Activated CD4-positive, alpha-beta T cell treated with anti-CD3 and anti-CD28 coated beads for 36 hours (primary cell): ENCODE data around the gene DRC1. TPM values are rescaled to one million over a fixed set of nuclear protein-coding genes. Genes with fewer than 3 reads are reported as not detected.
"Not testable (repeated sequence)": the region's sequence is repeated elsewhere in the genome, so short reads cannot be mapped to it uniquely, and the experiment has no call there.

ENCODE experiments used
- ATAC-seq: fragments of 200-7000 bp; cut with Tn5 transposase; one replicate; pipeline ENCODE4 v1.10.0; 2021; ENCODE audit warnings: mild to moderate bottlenecking, moderate library complexity
- CTCF ChIA-PET: fragments of 350-600 bp; sonication (Branson Sonifier 250); formaldehyde crosslinking; loops from one replicate; lab custom pipeline; 2021; ENCODE audit warnings: antibody characterized with exemption; lab: Charles Lee
- POLR2A ChIA-PET: fragments of 350-600 bp; sonication (Branson Sonifier 250); formaldehyde crosslinking; loops from one replicate; lab custom pipeline; 2021; ENCODE audit warnings: antibody characterized with exemption, inconsistent platforms; lab: Charles Lee
- DNase-seq: peaks from one replicate; pipeline ENCODE4 v3.0.0-alpha.2; 2020
- H3K27ac Mint-ChIP-seq: one replicate; pipeline ENCODE4 v1.8.0; 2021; ENCODE audit warnings: mixed read lengths
- H3K27me3 Mint-ChIP-seq: one replicate; pipeline ENCODE4 v1.8.0; 2021; ENCODE audit warnings: mixed read lengths
- H3K36me3 Mint-ChIP-seq: one replicate; pipeline ENCODE4 v1.8.0; 2021; ENCODE audit warnings: low read depth, mixed read lengths
- H3K4me1 Mint-ChIP-seq: one replicate; pipeline ENCODE4 v1.8.0; 2021; ENCODE audit warnings: mixed read lengths
- H3K4me3 Mint-ChIP-seq: one replicate; pipeline ENCODE4 v1.8.0; 2021; ENCODE audit warnings: mild to moderate bottlenecking, moderate library complexity, mixed read lengths
- H3K9me3 Mint-ChIP-seq: one replicate; pipeline ENCODE4 v1.8.0; 2021; ENCODE audit warnings: low read depth, mixed read lengths
- intact Hi-C, 2 experiments: fragments of 100-400 bp; cut with DNase I in 1 of 2; cut with micrococcal nuclease in 1 of 2; formaldehyde crosslinking; loops; one replicate each; pipeline versions ENCODE4 v1.14.2 to v1.15.1; 2022 to 2024; cut with DNase I, micrococcal nuclease
- total RNA-seq, 2 experiments: library from RNA; stranded (reverse); gene quantifications; one replicate each; pipeline ENCODE4 v1.2.3, GENCODE V29; 2021

DRC1 gene
- total RNA-seq = not detected

DNA sequence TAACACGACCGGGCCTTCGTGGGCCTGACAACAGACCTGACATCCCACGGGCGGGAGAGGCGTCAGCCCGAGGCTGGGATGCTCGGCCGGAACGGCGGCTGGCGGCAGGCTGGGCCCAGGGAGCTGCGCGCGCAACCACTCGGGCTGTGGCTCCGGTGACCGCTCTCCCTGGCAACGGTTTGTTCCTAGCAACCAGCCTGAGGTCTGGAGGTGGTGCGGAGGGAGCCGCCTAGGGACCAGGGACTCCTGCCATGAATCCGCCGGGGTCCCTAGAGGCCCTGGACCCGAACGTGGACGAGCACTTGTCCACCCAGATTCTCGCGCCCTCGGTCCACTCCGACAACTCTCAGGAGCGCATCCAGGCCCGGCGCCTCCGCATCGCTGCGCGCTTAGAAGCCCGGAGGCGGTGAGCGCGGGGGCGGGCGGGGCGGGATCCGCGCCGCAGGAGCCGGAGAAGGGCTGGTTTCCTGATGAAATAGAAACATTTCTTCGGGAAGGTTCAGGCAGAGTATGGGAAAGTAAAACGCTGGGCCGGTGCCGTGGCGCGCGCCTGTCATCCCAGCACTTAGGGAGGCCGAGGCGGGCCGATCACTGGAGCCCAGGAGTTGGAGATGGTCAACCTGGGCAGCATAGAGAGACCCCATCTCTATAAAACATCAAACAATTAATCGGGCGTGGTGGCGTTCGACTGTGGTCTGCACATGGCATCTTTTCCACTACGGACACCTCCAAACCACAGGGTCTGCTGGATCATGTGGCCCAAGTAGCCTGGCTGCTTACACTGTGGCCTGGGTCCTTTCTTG, at the start of gene DRC1:
Gene DRC1, plus strand, starts transcription at position 182 of the 803 bp plus-strand sequence. Its CDS starts 70 bp downstream, at position 252.
- ATAC-seq (peak; percentile 62), DNase-seq (peak; percentile 64)
- CTCF ChIA-PET = interaction anchor here (1.1 kb wide), 1 partner anchor 17 kb away, joined by 3 read pairs; no protein-coding TSS in a partner anchor
- POLR2A ChIA-PET = no interaction called here
- Mint-ChIP-seq H3K4me1 (peaks cover 8% of the 10 kb centered on the region), H3K36me3 (no peaks in the 10 kb centered on the region), H3K9me3 (no peaks in the 10 kb centered on the region), H3K4me3 (no peak within 1 kb of the TSS), H3K27me3 (peaks cover 13% of the 10 kb centered on the region), H3K27ac (no peak within 1 kb of the TSS)
- intact Hi-C loops = no loop called here

DNA sequence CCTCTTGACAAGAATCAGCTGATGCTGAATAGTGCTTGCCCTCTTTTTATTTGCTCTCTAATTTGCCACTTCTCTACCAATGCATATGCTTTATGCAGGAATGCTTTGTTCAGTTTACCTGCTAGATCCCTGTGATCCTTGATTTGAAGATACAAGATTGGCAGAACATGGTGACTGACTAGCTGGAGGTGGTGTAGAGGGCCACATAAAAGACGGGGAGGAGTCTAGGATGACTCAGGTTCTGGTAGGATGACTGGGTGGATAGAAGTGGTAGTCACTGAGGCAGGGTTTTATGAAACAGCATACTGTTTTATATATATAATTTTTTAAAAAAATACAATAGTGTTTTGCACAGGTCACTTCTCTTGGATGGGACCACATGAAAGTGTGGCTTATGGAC, 48.8 kb upstream of the DRC1 start:
- Mint-ChIP-seq H3K4me1 (peaks cover 69% of the 10 kb centered on the region), H3K27ac (no peak overlapping the region), H3K4me3 (no peak overlapping the region), H3K9me3 (no peaks in the 10 kb centered on the region), H3K27me3 (no peaks in the 10 kb centered on the region), H3K36me3 (peaks cover 35% of the 10 kb centered on the region)
- POLR2A ChIA-PET = interaction anchor here (0.7 kb wide), 1 partner anchor 308 kb away, joined by 4 read pairs; no protein-coding TSS in a partner anchor
- DNase-seq = peak; percentile 65
- CTCF ChIA-PET = interaction anchor here (0.6 kb wide), 1 partner anchor 1286 kb away, joined by 3 read pairs; no protein-coding TSS in a partner anchor
- intact Hi-C loops = no loop called here
- peak; percentile 98 for ATAC-seq

DNA sequence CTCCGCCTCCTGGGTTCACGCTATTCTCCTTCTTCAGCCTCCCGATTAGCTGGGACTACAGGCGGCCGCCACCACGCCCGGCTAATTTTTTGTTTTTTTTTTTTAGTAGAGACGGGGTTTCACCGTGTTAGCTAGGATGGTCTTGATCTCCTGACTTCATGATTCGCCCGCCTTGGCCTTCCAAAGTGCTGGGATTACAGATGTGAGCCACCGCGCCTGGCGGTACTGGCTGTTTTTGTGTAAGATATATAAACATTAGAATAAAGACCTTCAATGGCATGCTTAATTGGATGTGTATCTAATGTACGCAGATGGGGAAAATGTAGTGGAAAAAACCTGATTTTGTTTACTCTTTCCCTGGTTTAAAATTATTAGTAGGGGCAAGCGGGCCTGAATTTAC, 47.3 kb upstream of the DRC1 start:
- ChIA-PET POLR2A (interaction anchor here (4.2 kb wide), 1 partner anchor 9 kb away, joined by 19 read pairs; the partner anchor contains the start of genes ADGRF3 and SELENOI), CTCF (interaction anchor here (0.6 to 1.4 kb wide), 3 partner anchors 8 to 170 kb away, joined by 3 read pairs; partner anchors contain the start of gene ADGRF3)
- H3K9me3 Mint-ChIP-seq, H3K4me3 Mint-ChIP-seq, H3K27me3 Mint-ChIP-seq, H3K27ac Mint-ChIP-seq, DNase-seq, ATAC-seq, intact Hi-C loops: not testable (repeated sequence)
- peaks cover 26% of the 10 kb centered on the region for H3K36me3 Mint-ChIP-seq
- H3K4me1 Mint-ChIP-seq = peaks cover 67% of the 10 kb centered on the region

DNA sequence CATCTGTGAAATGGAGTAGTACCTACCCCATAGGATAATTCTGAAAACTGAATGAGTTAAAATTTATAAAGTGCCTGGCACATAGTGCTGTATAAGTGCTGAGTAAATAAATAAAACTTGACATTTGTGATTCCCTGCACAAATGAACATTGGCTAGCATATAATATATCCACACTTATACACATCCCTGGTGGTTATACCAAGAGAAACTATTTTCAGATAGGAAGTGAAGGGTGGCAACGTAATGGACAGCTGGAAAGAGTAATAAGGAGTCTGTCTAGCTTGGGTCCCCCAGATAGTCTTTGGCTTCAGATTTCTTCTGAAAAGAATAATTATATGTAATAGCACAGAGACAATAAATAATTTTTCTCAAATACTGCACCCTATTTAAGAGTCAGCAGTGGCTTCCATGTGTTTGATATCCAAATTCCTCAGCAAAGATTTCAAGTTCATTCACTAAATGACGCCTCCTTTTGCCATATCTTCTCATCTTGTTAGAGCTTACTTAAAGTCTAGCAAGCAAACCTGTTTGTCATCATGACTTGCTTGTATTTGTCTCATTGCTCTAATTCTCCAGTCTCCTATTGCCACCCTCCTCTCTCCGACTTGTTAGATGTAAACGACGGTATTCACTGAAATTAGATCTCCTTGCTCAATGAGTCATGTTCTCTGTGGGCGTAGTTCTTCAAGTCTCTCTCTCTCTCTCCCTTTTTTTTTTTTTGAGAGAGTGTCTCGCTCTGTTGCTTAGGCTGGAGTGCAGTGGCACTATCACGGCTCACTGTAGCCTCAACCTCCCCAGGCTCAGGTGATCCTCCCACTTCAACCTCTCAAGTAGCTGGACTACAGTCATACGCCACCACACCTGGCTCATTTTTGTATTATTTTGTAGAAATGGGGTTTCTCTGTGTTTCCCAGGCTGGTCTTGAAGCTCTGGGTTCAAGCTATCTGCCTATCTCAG, 46.4 kb upstream of the DRC1 start:
- intact Hi-C loops = loop anchor here in 1 of 2 experiments (5.0 kb wide), 1 partner anchor 42 kb away; no protein-coding TSS in a partner anchor
- peak; percentile 63 for ATAC-seq

DNA sequence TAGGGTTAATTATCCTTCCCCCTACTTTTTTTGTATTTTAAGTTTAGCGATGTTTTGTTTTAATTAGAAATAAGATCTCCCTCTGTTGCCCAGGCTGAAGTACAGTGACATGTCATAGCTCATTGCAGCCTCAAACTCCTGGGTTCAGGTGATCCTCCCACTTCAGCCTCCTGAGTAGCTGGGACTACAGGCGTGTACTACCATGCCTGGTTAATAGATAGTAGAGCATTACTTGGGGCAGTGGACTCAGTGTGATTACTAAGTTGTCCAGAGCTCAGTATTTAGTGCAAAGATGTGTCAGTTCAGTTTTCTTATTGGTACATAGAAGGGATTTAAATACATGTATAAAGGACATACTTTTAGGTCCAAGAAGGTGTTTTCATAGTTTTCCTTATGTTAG, 45.6 kb upstream of the DRC1 start:
- intact Hi-C loops = loop anchor here in 1 of 2 experiments (5.0 kb wide), 1 partner anchor 41 kb away; no protein-coding TSS in a partner anchor
- no peak overlapping the region for H3K4me3 Mint-ChIP-seq
- H3K9me3 Mint-ChIP-seq = no peaks in the 10 kb centered on the region
- no peak overlapping the region for H3K27ac Mint-ChIP-seq
- no peak for ATAC-seq
- peaks cover 68% of the 10 kb centered on the region for H3K4me1 Mint-ChIP-seq
- DNase-seq = no peak
- ChIA-PET POLR2A (interaction anchor here (4.2 kb wide), 1 partner anchor 10 kb away, joined by 19 read pairs; the partner anchor contains the start of genes ADGRF3 and SELENOI), CTCF (interaction anchor here (0.8 kb wide), 1 partner anchor 21 kb away, joined by 3 read pairs; no protein-coding TSS in a partner anchor)
- peaks cover 24% of the 10 kb centered on the region for H3K36me3 Mint-ChIP-seq
- H3K27me3 Mint-ChIP-seq = no peaks in the 10 kb centered on the region

More for the DNA sequence above, 46.4 kb upstream of the DRC1 start:
- Mint-ChIP-seq H3K4me1 (peaks cover 69% of the 10 kb centered on the region), H3K27me3 (no peaks in the 10 kb centered on the region), H3K27ac (peak overlapping the region; percentile 27), H3K36me3 (peaks cover 24% of the 10 kb centered on the region), H3K4me3 (no peak overlapping the region), H3K9me3 (no peaks in the 10 kb centered on the region)
- POLR2A ChIA-PET = interaction anchor here (4.2 kb wide), 1 partner anchor 9 kb away, joined by 19 read pairs; the partner anchor contains the start of genes ADGRF3 and SELENOI
- CTCF ChIA-PET = interaction anchor here (0.6 to 1.4 kb wide), 4 partner anchors 9 to 25 kb away, joined by 3 read pairs; partner anchors contain the start of gene ADGRF3
- peak; percentile 19 for DNase-seq

DNA sequence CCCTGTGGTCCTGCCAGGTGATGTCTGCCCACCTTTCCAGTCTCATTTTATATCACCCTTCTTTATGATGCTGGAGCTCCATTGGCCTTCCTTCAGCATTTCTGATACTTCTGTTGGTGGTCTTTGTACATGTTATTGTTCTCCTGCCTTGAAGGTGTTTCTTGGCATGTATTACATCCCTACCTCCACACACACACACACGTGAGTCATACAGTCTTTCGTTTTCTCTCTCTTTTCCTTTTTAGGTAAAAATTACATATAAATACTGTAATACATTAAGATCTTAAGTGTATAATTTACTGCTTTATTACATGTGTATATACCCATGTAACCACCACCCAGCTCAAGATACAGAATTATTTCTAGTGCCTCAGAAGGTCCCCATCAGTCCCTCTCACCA, 44.9 kb upstream of the DRC1 start:
- CTCF ChIA-PET = interaction anchor here (0.7 kb wide), 1 partner anchor 182 kb away, joined by 3 read pairs; no protein-coding TSS in a partner anchor
- peaks cover 62% of the 10 kb centered on the region for H3K4me1 Mint-ChIP-seq
- H3K36me3 Mint-ChIP-seq = peaks cover 19% of the 10 kb centered on the region
- H3K9me3 Mint-ChIP-seq = no peaks in the 10 kb centered on the region
- intact Hi-C loops = loop anchor here in 1 of 2 experiments (5.0 kb wide), 1 partner anchor 41 kb away; no protein-coding TSS in a partner anchor
- DNase-seq (no peak), ATAC-seq (no peak)
- no peaks in the 10 kb centered on the region for H3K27me3 Mint-ChIP-seq
- POLR2A ChIA-PET = interaction anchor here (4.2 kb wide), 1 partner anchor 11 kb away, joined by 19 read pairs; the partner anchor contains the start of genes ADGRF3 and SELENOI
- no peak overlapping the region for H3K4me3 Mint-ChIP-seq
- H3K27ac Mint-ChIP-seq = peak overlapping the region; percentile 51

DNA sequence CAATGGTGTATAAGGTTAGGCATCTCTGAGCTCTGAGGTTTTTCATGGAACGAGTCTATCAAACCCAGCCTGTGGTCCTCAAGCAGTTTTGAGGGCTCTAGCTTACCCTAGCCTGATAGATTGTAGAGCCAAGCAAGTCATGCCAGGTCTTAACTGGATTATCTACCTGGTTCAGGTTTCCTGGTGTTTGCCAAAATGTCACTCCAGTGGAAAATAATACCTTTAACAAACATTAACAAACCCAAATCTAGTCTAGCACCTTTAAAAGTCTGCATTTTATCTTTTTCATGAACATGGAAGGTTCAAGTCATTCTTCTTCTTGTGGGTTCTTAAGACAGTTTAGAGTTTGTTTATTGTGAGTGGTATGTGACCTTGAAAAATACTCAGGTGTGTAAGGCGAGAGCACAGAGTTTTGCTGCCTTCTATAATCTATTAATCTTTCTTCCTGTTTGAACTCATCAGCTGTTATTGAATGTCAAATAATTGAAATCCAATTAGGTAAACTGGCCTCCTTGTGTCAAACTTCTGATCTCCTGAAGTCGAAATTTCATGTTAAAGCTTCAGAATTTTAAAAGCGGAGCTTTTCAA, 41.7 kb upstream of the DRC1 start:
- Mint-ChIP-seq H3K36me3 (peaks cover 14% of the 10 kb centered on the region), H3K27me3 (no peaks in the 10 kb centered on the region), H3K9me3 (no peaks in the 10 kb centered on the region), H3K27ac (no peak overlapping the region), H3K4me1 (peaks cover 55% of the 10 kb centered on the region), H3K4me3 (no peak overlapping the region)
- DNase-seq = no peak
- intact Hi-C loops = loop anchor here in 1 of 2 experiments (5.0 kb wide), 1 partner anchor 37 kb away; no protein-coding TSS in a partner anchor
- CTCF ChIA-PET = no interaction called here
- ATAC-seq = no peak
- POLR2A ChIA-PET = interaction anchor here (0.6 kb wide), 1 partner anchor 14 kb away, joined by 3 read pairs; the partner anchor contains the start of gene SELENOI

DNA sequence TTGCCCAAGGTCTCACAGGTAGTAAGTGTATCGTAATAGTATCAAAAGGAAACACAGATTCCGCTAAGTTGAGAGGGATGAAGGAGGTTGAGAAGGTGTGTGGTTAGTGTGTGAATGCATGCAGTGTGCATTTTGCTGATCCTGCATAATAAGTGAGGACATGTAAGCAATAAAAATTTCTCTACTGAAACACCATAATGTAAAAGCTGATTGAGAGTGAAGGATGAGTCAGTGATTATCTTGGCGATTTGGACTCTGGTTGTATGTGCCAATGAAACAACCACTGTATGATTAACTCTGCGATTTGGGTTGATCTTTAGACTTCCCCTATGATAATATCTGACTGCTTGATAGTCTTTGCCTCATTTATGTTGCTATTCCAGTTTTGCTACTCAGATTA, 38.4 kb upstream of the DRC1 start:
- intact Hi-C loops = no loop called here
- ChIA-PET CTCF (no interaction called here), POLR2A (interaction anchor here (0.6 kb wide), 1 partner anchor 1069 kb away, joined by 3 read pairs; no protein-coding TSS in a partner anchor)
- peak; percentile 86 for ATAC-seq
- H3K36me3 Mint-ChIP-seq = peaks cover 10% of the 10 kb centered on the region
- H3K27me3 Mint-ChIP-seq = no peaks in the 10 kb centered on the region
- no peaks in the 10 kb centered on the region for H3K9me3 Mint-ChIP-seq
- H3K4me3 Mint-ChIP-seq = no peak overlapping the region
- DNase-seq = no peak
- peaks cover 31% of the 10 kb centered on the region for H3K4me1 Mint-ChIP-seq
- H3K27ac Mint-ChIP-seq = peak overlapping the region; percentile 8

DNA sequence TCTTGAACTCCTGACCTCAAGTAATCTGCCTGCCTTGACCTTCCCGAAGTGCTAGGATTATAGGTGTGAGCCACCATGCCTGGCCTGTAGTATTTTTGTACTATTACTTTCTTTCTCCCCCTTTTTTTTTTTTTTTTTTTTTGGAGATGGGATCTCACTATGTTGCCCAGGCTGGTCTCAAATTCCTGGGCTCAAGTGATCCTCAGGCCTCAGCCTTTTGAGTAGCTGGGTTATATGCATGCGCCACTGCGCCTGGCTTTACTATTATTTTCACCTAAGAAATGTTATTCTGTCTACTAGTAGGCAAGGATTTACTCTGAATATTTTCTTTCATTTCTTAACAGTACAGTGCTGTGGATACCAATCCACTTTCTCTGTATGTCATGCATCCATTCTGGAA, 37.8 kb upstream of the DRC1 start:
- H3K27me3 Mint-ChIP-seq = no peaks in the 10 kb centered on the region
- H3K4me3 Mint-ChIP-seq = no peak overlapping the region
- ATAC-seq (no peak), DNase-seq (no peak)
- no peaks in the 10 kb centered on the region for H3K9me3 Mint-ChIP-seq
- ChIA-PET CTCF (no interaction called here), POLR2A (interaction anchor here (0.6 kb wide), 1 partner anchor 413 kb away, joined by 3 read pairs; no protein-coding TSS in a partner anchor)
- H3K36me3 Mint-ChIP-seq = peaks cover 15% of the 10 kb centered on the region
- peaks cover 28% of the 10 kb centered on the region for H3K4me1 Mint-ChIP-seq
- intact Hi-C loops = no loop called here
- H3K27ac Mint-ChIP-seq = no peak overlapping the region

DNA sequence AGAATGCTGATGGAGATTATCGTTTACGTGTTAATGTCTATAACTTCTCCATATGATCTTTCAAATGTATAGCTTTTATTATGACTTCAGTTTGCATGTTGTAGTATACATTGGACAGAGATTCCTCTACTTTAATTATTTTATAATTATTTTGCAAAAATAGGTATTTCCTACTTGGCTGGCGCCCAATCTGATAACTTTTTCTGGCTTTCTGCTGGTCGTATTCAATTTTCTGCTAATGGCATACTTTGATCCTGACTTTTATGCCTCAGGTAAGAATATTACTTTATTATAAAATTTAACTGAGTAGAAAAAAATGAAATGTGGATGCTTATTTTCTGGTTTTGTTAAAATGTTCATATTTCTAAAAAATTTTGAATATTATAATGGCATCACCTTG, 37.1 kb upstream of the DRC1 start:
- Mint-ChIP-seq H3K4me3 (no peak overlapping the region), H3K9me3 (no peaks in the 10 kb centered on the region), H3K27me3 (no peaks in the 10 kb centered on the region), H3K27ac (no peak overlapping the region), H3K4me1 (peaks cover 23% of the 10 kb centered on the region), H3K36me3 (peaks cover 22% of the 10 kb centered on the region)
- ATAC-seq (no peak), DNase-seq (no peak)
- CTCF ChIA-PET = no interaction called here
- intact Hi-C loops = no loop called here
- POLR2A ChIA-PET = no interaction called here
